UCSD-AML1 (cell line): ENCODE measurements around the gene HEXIM1.
"Not testable (repeated sequence)": the region's sequence is repeated elsewhere in the genome, so short reads cannot be mapped to it uniquely, and the experiment has no call there.

Experiments used
- DNase-seq: peaks from one replicate; lab custom pipeline; 2025; ENCODE audit not compliant: unreplicated experiment; lab: John Stamatoyannopoulos, UW

Gene HEXIM1

GRCh38 chr17:45112559-45113423 is 35.5 kb upstream of the HEXIM1 start:
- DNase-seq = no peak

- no peak for DNase-seq
These were observed 34.9 kb upstream of the HEXIM1 start for GRCh38 chr17:45113424-45113754.

- DNase-seq = no peak
These were observed 34.0 kb upstream of the HEXIM1 start for GRCh38 chr17:45114117-45114932.

- DNase-seq = no peak
These were observed 33.2 kb upstream of the HEXIM1 start for GRCh38 chr17:45115015-45115625.

- peak; percentile 35 for DNase-seq
These were observed 32.4 kb upstream of the HEXIM1 start for GRCh38 chr17:45115871-45116270.

- DNase-seq = no peak
These were observed 31.8 kb upstream of the HEXIM1 start for GRCh38 chr17:45116434-45117016.

GRCh38 chr17:45117334-45117733 is 30.9 kb upstream of the HEXIM1 start:
- no peak for DNase-seq

- DNase-seq = no peak
These were observed 30.2 kb upstream of the HEXIM1 start for GRCh38 chr17:45117848-45118646.

- no peak for DNase-seq
These were observed 29.6 kb upstream of the HEXIM1 start for GRCh38 chr17:45118691-45119090.

GRCh38 chr17:45119964-45120363 is 28.3 kb upstream of the HEXIM1 start:
- no peak for DNase-seq

- DNase-seq = no peak
These were observed 27.7 kb upstream of the HEXIM1 start for GRCh38 chr17:45120558-45120957.

- no peak for DNase-seq
These were observed 27.2 kb upstream of the HEXIM1 start for GRCh38 chr17:45121055-45121454.

- DNase-seq = no peak
These were observed 25.1 kb upstream of the HEXIM1 start for GRCh38 chr17:45123076-45123770.

- DNase-seq = peak; percentile 76
These were observed 24.1 kb upstream of the HEXIM1 start for GRCh38 chr17:45123930-45124796.

GRCh38 chr17:45124797-45125122 is 23.5 kb upstream of the HEXIM1 start:
- DNase-seq = not testable (repeated sequence)

GRCh38 chr17:45125509-45125908 is 22.8 kb upstream of the HEXIM1 start:
- no peak for DNase-seq

GRCh38 chr17:45127207-45127547 is 21.1 kb upstream of the HEXIM1 start:
- DNase-seq = no peak

GRCh38 chr17:45127548-45128300 is 20.6 kb upstream of the HEXIM1 start:
- no peak for DNase-seq

- DNase-seq = no peak
These were observed 19.9 kb upstream of the HEXIM1 start for GRCh38 chr17:45128331-45128730.
